ENCODE data around the gene PRDM12.

The PRDM12 gene

DNA sequence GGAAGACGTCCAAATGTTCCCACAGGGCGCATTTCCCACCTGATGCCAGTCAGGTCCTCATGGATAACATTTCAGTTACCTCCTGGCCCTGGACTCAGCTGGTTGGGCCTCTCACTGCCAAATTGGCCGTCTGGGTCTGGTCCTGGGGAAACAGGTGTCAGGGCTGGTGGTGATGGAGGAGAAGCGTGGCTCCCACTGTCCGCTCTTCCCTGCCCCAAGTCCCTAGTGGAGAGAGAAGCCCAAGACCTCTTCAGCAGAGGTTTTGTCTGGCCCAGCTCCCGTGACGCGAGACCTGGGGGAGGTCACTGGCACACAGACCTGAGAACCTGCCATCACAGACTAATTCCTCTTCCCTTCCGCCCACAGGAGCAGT, 27.8 kb upstream of the PRDM12 start:
- DNase-seq (ENCODE audit: low spot score), result no peak
- TF ChIP-seq CTCF (IDR thresholded peaks at IDR 0.05; ENCODE audit: extremely low read depth, missing control alignments), result no peak

DNA sequence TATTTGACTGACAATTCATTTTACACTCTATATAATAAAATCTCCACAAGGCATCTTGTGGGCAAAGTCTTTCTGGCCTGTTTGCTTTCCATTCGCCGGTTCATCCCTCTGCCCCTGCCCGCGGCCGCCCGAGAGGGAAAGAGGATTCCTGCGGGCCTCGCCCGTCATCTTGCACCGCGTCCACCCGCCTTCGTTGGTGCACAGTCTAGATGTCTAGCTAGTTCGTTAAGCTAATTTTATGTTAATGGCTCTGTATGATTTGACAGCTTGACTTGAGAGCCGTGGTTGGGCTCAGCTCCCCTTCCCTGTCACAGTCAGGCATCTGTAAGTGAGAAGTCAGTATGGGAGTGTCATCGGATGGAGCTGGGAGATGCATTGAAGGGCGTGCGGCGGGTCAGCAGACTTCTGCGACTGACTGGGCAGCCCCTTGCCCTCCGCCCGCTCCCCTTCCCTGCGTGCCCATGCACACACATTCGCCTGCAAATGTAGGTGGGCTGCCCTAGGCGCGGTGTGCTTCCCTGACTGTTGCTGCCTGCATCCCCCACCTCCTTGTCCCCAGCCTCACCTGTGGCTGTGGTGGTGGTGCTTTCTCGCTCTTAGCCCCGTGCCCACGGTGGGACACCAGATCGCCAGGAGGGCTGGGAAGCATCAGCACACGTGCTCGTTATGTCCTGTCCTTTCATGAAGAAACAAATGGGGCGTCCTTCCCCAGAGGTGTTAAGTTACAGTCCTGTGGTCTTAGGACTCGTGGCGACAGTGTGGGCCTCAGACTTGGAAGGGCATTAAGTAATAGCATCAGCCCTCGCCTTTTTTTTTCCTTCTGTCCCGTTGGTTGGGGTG, 25.9 kb upstream of the PRDM12 start:
- no peak for DNase-seq (ENCODE audit: low spot score)
- no peak for TF ChIP-seq CTCF (IDR thresholded peaks at IDR 0.05; ENCODE audit: extremely low read depth, missing control alignments)

- no peak for DNase-seq (ENCODE audit: low spot score)
- no peak for TF ChIP-seq CTCF (IDR thresholded peaks at IDR 0.05; ENCODE audit: extremely low read depth, missing control alignments)
Measured at GRCh38 chr9:130639124-130639765, 25.1 kb upstream of the PRDM12 start.

- DNase-seq (ENCODE audit: low spot score), result no peak
- no peak for TF ChIP-seq CTCF (IDR thresholded peaks at IDR 0.05; ENCODE audit: extremely low read depth, missing control alignments)
Measured at GRCh38 chr9:130639866-130640555, 24.4 kb upstream of the PRDM12 start.

- no peak for DNase-seq (ENCODE audit: low spot score)
- no peak for TF ChIP-seq CTCF (IDR thresholded peaks at IDR 0.05; ENCODE audit: extremely low read depth, missing control alignments)
Measured at GRCh38 chr9:130640681-130641080, 23.7 kb upstream of the PRDM12 start.

DNA sequence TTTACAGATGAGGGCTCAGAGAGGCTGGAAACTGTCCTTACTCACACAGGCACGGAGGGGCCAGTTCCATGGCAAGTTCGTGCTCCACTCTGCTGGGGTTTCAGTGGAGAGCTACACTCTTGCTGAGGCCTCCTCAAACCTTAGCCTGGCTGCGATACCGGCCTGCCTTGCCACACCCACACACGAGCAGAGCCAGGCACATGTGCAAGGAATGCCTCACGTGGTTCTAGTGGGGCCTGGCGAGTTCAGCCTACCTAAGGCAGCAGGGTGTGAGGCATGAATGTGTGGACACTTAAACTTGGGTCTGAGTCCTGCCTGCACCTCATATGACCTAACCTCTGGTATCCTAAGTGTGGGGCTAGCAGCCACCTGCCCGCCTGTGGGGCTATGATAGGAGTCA, 21.5 kb upstream of the PRDM12 start:
- no peak for TF ChIP-seq CTCF (IDR thresholded peaks at IDR 0.05; ENCODE audit: extremely low read depth, missing control alignments)
- no peak for DNase-seq (ENCODE audit: low spot score)

DNA sequence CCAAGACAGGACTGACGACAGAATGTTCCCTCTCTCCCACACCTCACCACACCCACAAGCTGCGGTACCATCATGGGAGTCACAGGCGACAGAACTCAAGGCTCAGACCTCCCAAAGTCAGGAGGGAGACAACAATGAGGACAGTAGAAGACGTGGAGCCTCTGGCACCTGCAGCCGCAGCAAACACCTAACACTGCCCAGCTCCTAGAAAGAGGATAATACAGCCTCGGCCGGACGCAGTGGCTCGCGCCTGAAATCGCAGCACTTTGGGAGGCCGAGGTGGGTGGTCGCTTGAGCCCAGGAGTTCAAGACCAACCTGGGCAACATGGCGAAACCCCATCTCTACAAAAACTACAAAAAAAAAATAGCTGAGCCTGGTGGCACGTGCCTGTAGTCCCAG, 13.2 kb upstream of the PRDM12 start:
- DNase-seq (ENCODE audit: low spot score), result no peak
- TF ChIP-seq CTCF (IDR thresholded peaks at IDR 0.05; ENCODE audit: extremely low read depth, missing control alignments), result no peak
